Heart left ventricle (tissue), 13 donors: ENCODE measurements around the gene SEC63.
"Not testable (repeated sequence)": the region's sequence is repeated elsewhere in the genome, so short reads cannot be mapped to it uniquely, and the experiment has no call there.

Source experiments
- CTCF ChIP-seq, 12 donors: fragments of 200-600 bp; sonication (generic) in 4 of 12; IDR thresholded peaks; one replicate each; pipeline versions ENCODE4 v1.5.0 to v1.8.0; 2018 to 2022; ENCODE audit warnings: antibody characterized with exemption in 12 of 12, mild to moderate bottlenecking in 5 of 12
- POLR2A ChIP-seq, 2 donors: fragments of 450-650 bp; IDR thresholded peaks; one replicate each; pipeline ENCODE4 v1.6.1; 2017; ENCODE audit warnings: antibody characterized with exemption in 2 of 2, mild to moderate bottlenecking in 2 of 2, moderate library complexity in 2 of 2
- donor health status: ischemic (EF 13 %, LVEDD 7.1; RV severe dilation, severe dysfunction).
- donor health status: DM: no; HTN: yes; CAD: no.
- donor health status: DM: no; HTN: no; CAD: no.
- donor health status: ischemic (EF 25% LVEDD 6.9; RV normal size, moderate dysfunction).
- donor health status: ischemic (EF 25% LVEDD 5.7; RV mildly dilated, moderate dysfunction).
- donor health status: ischemic (EF 35%, LVEDD 5.7; RV mildly dilated, moderate dysfunction).
- donor health status: nonischemic (EF 11% LVEDD 7.7; RV severe dilation, severe dysfunction).
- donor health status: DM: yes; HTN: yes; CAD: no.
- donor health status: PGD.
- donor health status: ischemic (EF 29% LVEDD 5.4; RV normal size, mild dysfunction).
- donor health status: nonischemic (EF 23%, LVEDD 6.1; RV moderate dilation, normal function).

DNA sequence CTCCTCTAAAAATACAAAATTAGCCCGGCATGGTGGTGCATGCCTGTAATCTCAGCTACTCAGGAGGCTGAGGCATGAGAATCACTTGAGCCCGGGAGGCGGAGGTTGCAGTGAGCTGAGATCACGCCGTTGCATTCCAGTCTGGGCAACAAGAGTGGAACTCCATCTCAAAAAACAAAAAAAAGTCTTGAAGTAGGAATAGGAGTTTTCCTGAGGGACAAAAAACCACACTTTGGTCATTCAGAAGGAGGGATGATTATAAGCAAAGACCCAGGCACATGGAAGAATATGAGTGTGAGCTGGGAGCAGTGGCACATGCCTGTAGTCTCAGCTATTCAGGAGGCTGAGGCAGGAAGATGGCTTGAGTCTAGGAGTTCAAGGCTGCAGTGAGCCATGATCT is 42.3 kb upstream of the SEC63 start:
- TF ChIP-seq POLR2A, CTCF (IDR thresholded peaks at IDR 0.05): not testable (repeated sequence)
